HG03469 (cell line): Measurements from ENCODE around the gene ARHGEF4.

ENCODE experiments used
- ATAC-seq: cut with Tn5 transposase; IDR thresholded peaks from one replicate; pipeline ENCODE4 v1.9.1; 2021; ENCODE audit warnings: mild to moderate bottlenecking, moderate library complexity, moderate number of reproducible peaks; ENCODE audit not compliant: unreplicated experiment

ARHGEF4 gene

GRCh38 chr2:130915149-130915548, 78.4 kb downstream of the ARHGEF4 start:
- no peak for ATAC-seq

- no peak for ATAC-seq
Observed at GRCh38 chr2:130915595-130916437, 79.1 kb downstream of the ARHGEF4 start.

GRCh38 chr2:130916438-130916705, 79.7 kb downstream of the ARHGEF4 start:
- ATAC-seq = no peak

GRCh38 chr2:130917006-130917688, 80.4 kb downstream of the ARHGEF4 start:
- no peak for ATAC-seq

GRCh38 chr2:130918393-130918792, 81.7 kb downstream of the ARHGEF4 start:
- ATAC-seq = no peak

- no peak for ATAC-seq
Observed at GRCh38 chr2:130920415-130921163, 83.9 kb downstream of the ARHGEF4 start.

- no peak for ATAC-seq
Observed at GRCh38 chr2:130921164-130921476, 84.4 kb downstream of the ARHGEF4 start.

GRCh38 chr2:130922417-130922816, 85.7 kb downstream of the ARHGEF4 start:
- ATAC-seq = no peak

- ATAC-seq = no peak
Observed at GRCh38 chr2:130928385-130928784, 91.7 kb downstream of the ARHGEF4 start.

GRCh38 chr2:130930740-130931659, 94.3 kb downstream of the ARHGEF4 start:
- ATAC-seq = no peak

- no peak for ATAC-seq
Observed at GRCh38 chr2:130933501-130933900, 96.8 kb downstream of the ARHGEF4 start.

- ATAC-seq = no peak
Observed at GRCh38 chr2:130936451-130936850, 99.7 kb downstream of the ARHGEF4 start.

GRCh38 chr2:130947967-130948366, 111.3 kb downstream of the ARHGEF4 start:
- no peak for ATAC-seq

- no peak for ATAC-seq
Observed at GRCh38 chr2:130949954-130950353, 113.2 kb downstream of the ARHGEF4 start.

- ATAC-seq = no peak
Observed at GRCh38 chr2:130951018-130951417, 114.3 kb downstream of the ARHGEF4 start.

- ATAC-seq = no peak
Observed at GRCh38 chr2:130954873-130955272, 118.2 kb downstream of the ARHGEF4 start.

- ATAC-seq = no peak
Observed at GRCh38 chr2:130957915-130958314, 121.2 kb downstream of the ARHGEF4 start.

GRCh38 chr2:130963196-130963848, 126.6 kb downstream of the ARHGEF4 start:
- no peak for ATAC-seq

- no peak for ATAC-seq
Observed at GRCh38 chr2:130963849-130964793, 127.4 kb downstream of the ARHGEF4 start.
